Smooth muscle cell (in vitro differentiated cells): ENCODE results near the gene SFXN5. TPM values are rescaled to one million over a fixed set of nuclear protein-coding genes. Genes with fewer than 3 reads are reported as not detected.

Experiments
- DNase-seq: peaks from one replicate; lab custom pipeline; 2025; ENCODE audit not compliant: unreplicated experiment; lab: John Stamatoyannopoulos, UW
- H2AFZ ChIP-seq: fragments of 200-600 bp; sonication (generic); 2 replicates; pipeline ENCODE4 v1.6.0; 2016; ENCODE audit warnings: antibody characterized with exemption, low read depth, mild to moderate bottlenecking
- H3F3A ChIP-seq: fragments of 200-600 bp; sonication (generic); 2 replicates; pipeline ENCODE4 v1.6.0; 2017; ENCODE audit warnings: antibody characterized with exemption, low read depth
- H3K27ac ChIP-seq: fragments of 200-600 bp; sonication (generic); 2 replicates; pipeline ENCODE4 v1.5.1; 2016; ENCODE audit warnings: low read depth, mild to moderate bottlenecking
- H3K27me3 ChIP-seq: fragments of 200-600 bp; sonication (generic); 2 replicates; pipeline ENCODE4 v1.6.1; 2016; ENCODE audit warnings: low read depth, mild to moderate bottlenecking
- H3K36me3 ChIP-seq: fragments of 200-600 bp; sonication (generic); 2 replicates; pipeline ENCODE4 v1.5.1; 2016; ENCODE audit warnings: low read depth
- H3K4me1 ChIP-seq: fragments of 200-600 bp; sonication (generic); 2 replicates; pipeline ENCODE4 v1.5.1; 2016; ENCODE audit warnings: low read depth
- H3K4me2 ChIP-seq: fragments of 200-600 bp; sonication (generic); 2 replicates; pipeline ENCODE4 v1.6.0; 2016; ENCODE audit warnings: mild to moderate bottlenecking
- H3K4me3 ChIP-seq: fragments of 200-600 bp; sonication (generic); 2 replicates; pipeline ENCODE4 v1.5.1; 2016; ENCODE audit warnings: mild to moderate bottlenecking
- H3K79me2 ChIP-seq: fragments of 200-600 bp; sonication (generic); 2 replicates; pipeline ENCODE4 v1.6.0; 2016; ENCODE audit warnings: low read depth, mild to moderate bottlenecking
- H3K9ac ChIP-seq: fragments of 200-600 bp; sonication (generic); 2 replicates; pipeline ENCODE4 v1.6.0; 2016; ENCODE audit warnings: low read depth
- H3K9me3 ChIP-seq: fragments of 200-600 bp; sonication (generic); replicated peaks from 2 replicates; pipeline ENCODE4 v1.5.1; 2016; ENCODE audit warnings: low read depth
- H4K20me1 ChIP-seq: fragments of 200-600 bp; sonication (generic); 2 replicates; pipeline ENCODE4 v1.6.0; 2016; ENCODE audit warnings: low read depth
- CTCF ChIP-seq: fragments of 200-600 bp; sonication (generic); IDR thresholded peaks from 2 replicates; pipeline ENCODE4 v1.5.1; 2017; ENCODE audit warnings: borderline replicate concordance, mild to moderate bottlenecking, antibody characterized with exemption; ENCODE audit not compliant: insufficient read depth, poor library complexity, severe bottlenecking
- WGBS: methylation state at CpG from one replicate; pipeline ENCODE4 v1.1.7; 2016; ENCODE audit warnings: low lambda C conversion rate; 5-methylcytosine and 5-hydroxymethylcytosine counted together
- polyA plus RNA-seq: library from polyadenylated mRNA; unstranded; fragments of >200 nt; fragmentation: Nextera tagmentation; extraction: Ambion mirVana; gene quantifications from 2 replicates; pipeline ENCODE4 v1.2.1, GENCODE V29; 2016
- total RNA-seq: library from RNA; depleted of rRNA; stranded (reverse); fragments of >200 nt; gene quantifications from 2 replicates; pipeline ENCODE4 v1.2.3, GENCODE V29; 2014

SFXN5 gene
- total and polyA plus RNA-seq, 2 experiments from 2014 or later, result 6.9 to 8.3 TPM

GRCh38 chr2:73076701-73077423, 5.3 kb upstream of the SFXN5 start:
- TF ChIP-seq CTCF, result no peak
- 98% methylated on average over 8 of the region's 8 CpGs for WGBS
- Histone ChIP-seq H2AFZ (no peak overlapping the region), H3K9ac (no peak overlapping the region), H3K4me3 (no peak overlapping the region), H3K4me2 (no peak overlapping the region), H3F3A (peaks cover 8% of the 10 kb centered on the region), H3K4me1 (peaks cover 5% of the 10 kb centered on the region), H4K20me1 (peaks cover 55% of the 10 kb centered on the region), H3K9me3 (no peaks in the 10 kb centered on the region), H3K36me3 (no peaks in the 10 kb centered on the region), H3K79me2 (no peaks in the 10 kb centered on the region), H3K27ac (no peak overlapping the region), H3K27me3 (no peaks in the 10 kb centered on the region)
- no peak for DNase-seq

GRCh38 chr2:73075477-73076373, 4.2 kb upstream of the SFXN5 start:
- Histone ChIP-seq H3K4me2 (no peak overlapping the region), H3K79me2 (no peaks in the 10 kb centered on the region), H3K27ac (no peak overlapping the region), H3K27me3 (no peaks in the 10 kb centered on the region), H3K9me3 (no peaks in the 10 kb centered on the region), H3F3A (peaks cover 8% of the 10 kb centered on the region), H3K36me3 (no peaks in the 10 kb centered on the region), H4K20me1 (peaks cover 43% of the 10 kb centered on the region), H2AFZ (no peak overlapping the region), H3K4me3 (no peak overlapping the region), H3K4me1 (peaks cover 5% of the 10 kb centered on the region), H3K9ac (no peak overlapping the region)
- DNase-seq, result no peak
- WGBS, result 92% methylated on average over 22 of the region's 23 CpGs
- TF ChIP-seq CTCF, result no peak

GRCh38 chr2:73074110-73075069, 2.9 kb upstream of the SFXN5 start:
- peaks cover 10% of the 10 kb centered on the region for H3K4me1 ChIP-seq
- no peak for DNase-seq
- no peak overlapping the region for H3K4me3 ChIP-seq
- peaks cover 8% of the 10 kb centered on the region for H3F3A ChIP-seq
- H3K4me2 ChIP-seq, result no peak overlapping the region
- no peak for TF ChIP-seq CTCF
- H3K9me3 ChIP-seq, result no peaks in the 10 kb centered on the region
- no peak overlapping the region for H2AFZ ChIP-seq
- peaks cover 30% of the 10 kb centered on the region for H4K20me1 ChIP-seq
- no peaks in the 10 kb centered on the region for H3K27me3 ChIP-seq
- 94% methylated on average over 13 of the region's 13 CpGs for WGBS
- H3K36me3 ChIP-seq, result no peaks in the 10 kb centered on the region
- no peak overlapping the region for H3K9ac ChIP-seq
- H3K79me2 ChIP-seq, result peaks cover 5% of the 10 kb centered on the region
- no peak overlapping the region for H3K27ac ChIP-seq
